HUES64 (cell line): ENCODE measurements around the gene LYRM4.
"Not testable (repeated sequence)": the region's sequence is repeated elsewhere in the genome, so short reads cannot be mapped to it uniquely, and the experiment has no call there.

Experiments
- H3K27ac ChIP-seq: 2 replicates; pipeline ENCODE4 v1.7.0; 2013; ENCODE audit warnings: low read depth, low read length, inconsistent platforms
- H3K27me3 ChIP-seq: 2 replicates; pipeline ENCODE4 v1.6.1; 2013; ENCODE audit warnings: mild to moderate bottlenecking, low read length; ENCODE audit not compliant: insufficient read depth
- H3K36me3 ChIP-seq: 2 replicates; pipeline ENCODE4 v1.6.1; 2013; ENCODE audit warnings: mild to moderate bottlenecking, low read length; ENCODE audit not compliant: insufficient read depth
- H3K4me1 ChIP-seq: 2 replicates; pipeline ENCODE4 v1.6.1; 2013; ENCODE audit warnings: mild to moderate bottlenecking, low read length, moderate library complexity; ENCODE audit not compliant: insufficient read depth
- H3K4me3 ChIP-seq: 2 replicates; pipeline ENCODE4 v1.5.1; 2013; ENCODE audit warnings: mild to moderate bottlenecking, low read length, moderate library complexity
- H3K9ac ChIP-seq: 2 replicates; pipeline ENCODE4 v1.6.1; 2013; ENCODE audit warnings: mild to moderate bottlenecking, low read depth, low read length
- H3K9me3 ChIP-seq: 2 replicates; pipeline ENCODE4 v1.6.1; 2013; ENCODE audit warnings: low read depth, low read length; ENCODE audit not compliant: insufficient read depth
- WGBS: fragments of 150-250, 120-280 bp; methylation state at CpG from one replicate; pipeline ENCODE4 v1.1.7; 2013; ENCODE audit warnings: missing lambda C conversion rate; 5-methylcytosine and 5-hydroxymethylcytosine counted together

Gene LYRM4

GRCh38 chr6:5125152-5126006 is 135.4 kb downstream of the LYRM4 start:
- H3K36me3 ChIP-seq = no peaks in the 10 kb centered on the region
- H3K9me3 ChIP-seq = no peaks in the 10 kb centered on the region
- 89% methylated on average over 11 of the region's 11 CpGs for WGBS
- no peak overlapping the region for H3K4me3 ChIP-seq
- no peaks in the 10 kb centered on the region; the same call in 1 of the 2 replicates for H3K4me1 ChIP-seq
- no peak overlapping the region for H3K27ac ChIP-seq
- H3K9ac ChIP-seq = no peak overlapping the region
- no peaks in the 10 kb centered on the region for H3K27me3 ChIP-seq

GRCh38 chr6:5124526-5124925 is 136.2 kb downstream of the LYRM4 start:
- 85% methylated on average over 8 of the region's 8 CpGs for WGBS
- no peak overlapping the region for H3K27ac ChIP-seq

GRCh38 chr6:5123296-5124143 is 137.2 kb downstream of the LYRM4 start:
- no peak overlapping the region for H3K9ac ChIP-seq
- no peaks in the 10 kb centered on the region for H3K36me3 ChIP-seq
- no peak overlapping the region for H3K27ac ChIP-seq
- 95% methylated on average over 20 of the region's 20 CpGs for WGBS
- H3K9me3 ChIP-seq = no peaks in the 10 kb centered on the region
- no peaks in the 10 kb centered on the region for H3K27me3 ChIP-seq
- no peaks in the 10 kb centered on the region for H3K4me1 ChIP-seq
- no peak overlapping the region for H3K4me3 ChIP-seq

More at GRCh38 chr6:5124526-5124925, 136.2 kb downstream of the LYRM4 start:
- no peaks in the 10 kb centered on the region for H3K27me3 ChIP-seq
- no peak overlapping the region for H3K9ac ChIP-seq
- no peaks in the 10 kb centered on the region for H3K36me3 ChIP-seq
- no peaks in the 10 kb centered on the region for H3K9me3 ChIP-seq
- H3K4me3 ChIP-seq = no peak overlapping the region
- no peaks in the 10 kb centered on the region for H3K4me1 ChIP-seq

DNA sequence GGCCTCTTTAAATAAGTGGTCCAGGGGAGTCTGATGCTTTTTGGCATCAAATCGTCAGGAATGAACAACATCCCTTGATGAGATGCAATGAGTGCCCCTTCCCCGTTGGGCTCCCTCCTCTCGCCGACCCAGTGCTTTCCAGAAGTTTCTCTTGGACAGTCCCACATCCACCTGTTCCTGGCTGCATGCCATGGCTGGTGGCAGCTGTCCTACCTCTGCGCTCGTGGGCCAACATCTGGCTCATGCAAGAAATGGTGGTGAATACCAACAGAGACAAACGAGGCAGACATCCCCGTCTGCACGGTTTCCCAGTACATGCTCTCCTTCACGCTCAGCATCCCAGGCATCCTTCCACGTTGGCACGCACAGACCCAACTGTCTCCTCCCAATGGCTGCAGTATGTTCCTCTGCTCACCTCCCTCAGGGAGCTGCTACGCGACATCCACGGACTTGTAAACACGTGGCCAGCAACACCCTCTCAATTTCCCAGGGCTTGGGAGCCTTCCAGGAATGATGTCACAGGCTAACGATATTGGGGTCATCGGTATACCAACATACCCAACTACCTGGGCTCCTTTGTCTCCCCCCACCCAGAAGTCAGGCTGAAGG is 138.1 kb downstream of the LYRM4 start:
- Histone ChIP-seq H3K36me3 (no peaks in the 10 kb centered on the region), H3K27ac (no peak overlapping the region), H3K27me3 (no peaks in the 10 kb centered on the region), H3K4me3 (no peak overlapping the region), H3K4me1 (no peaks in the 10 kb centered on the region), H3K9me3 (no peaks in the 10 kb centered on the region), H3K9ac (no peak overlapping the region)
- 95% methylated on average over 18 of the region's 18 CpGs for WGBS

- Histone ChIP-seq H3K9ac (no peak overlapping the region), H3K4me1 (no peaks in the 10 kb centered on the region), H3K27ac (no peak overlapping the region), H3K27me3 (no peaks in the 10 kb centered on the region), H3K36me3 (no peaks in the 10 kb centered on the region), H3K4me3 (no peak overlapping the region), H3K9me3 (no peaks in the 10 kb centered on the region)
- 96% methylated on average over 7 of the region's 7 CpGs for WGBS
These were observed 138.8 kb downstream of the LYRM4 start for GRCh38 chr6:5121956-5122355.

- no peaks in the 10 kb centered on the region for H3K9me3 ChIP-seq
- 95% methylated on average over 6 of the region's 6 CpGs for WGBS
These were observed 139.3 kb downstream of the LYRM4 start for GRCh38 chr6:5121479-5121878.

GRCh38 chr6:5120543-5120942 is 140.2 kb downstream of the LYRM4 start:
- not testable (repeated sequence) for H3K27me3 ChIP-seq, H3K36me3 ChIP-seq, H3K9me3 ChIP-seq, H3K4me3 ChIP-seq, H3K27ac ChIP-seq, H3K4me1 ChIP-seq, H3K9ac ChIP-seq
- WGBS = 98% methylated on average over 8 of the region's 8 CpGs

More at GRCh38 chr6:5121479-5121878, 139.3 kb downstream of the LYRM4 start:
- no peak overlapping the region for H3K4me3 ChIP-seq
- no peaks in the 10 kb centered on the region for H3K36me3 ChIP-seq
- H3K27ac ChIP-seq = no peak overlapping the region
- no peak overlapping the region for H3K9ac ChIP-seq
- no peaks in the 10 kb centered on the region for H3K27me3 ChIP-seq
- H3K4me1 ChIP-seq = no peaks in the 10 kb centered on the region

DNA sequence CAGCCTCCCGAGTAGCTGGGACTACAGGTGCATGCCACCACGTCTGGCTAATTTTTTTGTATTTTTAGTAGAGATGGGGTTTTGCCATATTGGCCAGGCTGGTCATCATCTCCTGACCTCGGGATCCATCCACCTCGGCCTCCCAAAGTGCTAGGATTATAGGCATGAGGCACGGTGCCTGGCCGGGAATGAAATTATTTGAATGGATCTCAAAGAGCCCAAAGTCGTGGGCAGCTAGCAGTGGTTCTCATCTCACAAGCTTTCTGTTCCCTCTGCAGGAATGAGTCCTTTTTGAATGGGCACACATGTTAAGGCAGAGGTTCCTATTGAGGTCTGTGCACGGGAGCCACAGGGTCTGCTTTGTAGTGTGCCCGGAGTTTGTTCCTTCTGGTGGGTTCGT is 140.7 kb downstream of the LYRM4 start:
- Histone ChIP-seq H3K27ac (no peak overlapping the region), H3K36me3 (no peaks in the 10 kb centered on the region), H3K9me3 (no peaks in the 10 kb centered on the region), H3K4me3 (no peak overlapping the region), H3K9ac (no peak overlapping the region), H3K4me1 (no peaks in the 10 kb centered on the region), H3K27me3 (no peaks in the 10 kb centered on the region)
- 97% methylated on average over 10 of the region's 10 CpGs for WGBS

DNA sequence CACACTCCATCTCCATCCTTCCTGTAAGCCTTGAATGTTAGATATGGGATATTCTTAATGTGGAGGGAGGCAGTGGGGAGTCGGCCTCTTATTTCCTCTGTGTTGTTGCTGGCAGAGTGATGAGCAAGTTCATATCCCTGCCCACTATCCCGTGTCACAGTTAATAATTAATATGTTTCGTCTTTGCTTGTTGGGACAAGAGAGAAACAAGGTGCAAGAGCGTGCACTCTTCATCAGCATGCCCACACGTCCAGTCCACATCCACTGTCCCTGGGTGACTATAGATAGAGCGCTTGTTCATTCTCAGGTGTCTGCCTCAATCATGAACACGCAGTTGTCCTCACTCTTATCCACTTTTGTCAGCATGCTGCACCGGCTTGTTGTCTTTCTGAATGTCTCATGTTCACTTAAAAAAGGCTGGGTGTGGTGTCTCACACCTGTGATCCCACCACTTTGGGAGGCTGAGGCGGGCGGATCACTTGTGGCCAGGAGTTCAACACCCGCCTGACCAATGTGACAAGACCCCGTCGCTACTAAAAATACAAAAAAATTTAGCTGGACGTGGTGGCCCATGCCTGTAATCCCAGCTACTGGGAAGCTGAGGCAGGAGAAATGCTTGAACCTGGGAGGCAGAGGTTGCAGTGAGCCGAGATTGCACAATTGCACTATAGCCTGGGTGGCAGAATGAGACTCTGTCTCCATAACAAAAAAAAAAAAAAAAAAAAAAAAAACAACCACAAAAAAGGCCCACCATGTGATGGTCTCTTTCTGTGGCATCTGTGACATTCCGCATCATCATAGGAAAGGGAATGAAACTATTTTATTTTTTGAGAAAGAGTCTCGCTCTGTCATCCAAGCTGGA is 141.4 kb downstream of the LYRM4 start:
- Histone ChIP-seq H3K4me3 (no peak overlapping the region), H3K9me3 (no peaks in the 10 kb centered on the region), H3K27me3 (no peaks in the 10 kb centered on the region), H3K36me3 (no peaks in the 10 kb centered on the region), H3K27ac (no peak overlapping the region), H3K9ac (no peak overlapping the region), H3K4me1 (no peaks in the 10 kb centered on the region)
- 94% methylated on average over 17 of the region's 17 CpGs for WGBS

DNA sequence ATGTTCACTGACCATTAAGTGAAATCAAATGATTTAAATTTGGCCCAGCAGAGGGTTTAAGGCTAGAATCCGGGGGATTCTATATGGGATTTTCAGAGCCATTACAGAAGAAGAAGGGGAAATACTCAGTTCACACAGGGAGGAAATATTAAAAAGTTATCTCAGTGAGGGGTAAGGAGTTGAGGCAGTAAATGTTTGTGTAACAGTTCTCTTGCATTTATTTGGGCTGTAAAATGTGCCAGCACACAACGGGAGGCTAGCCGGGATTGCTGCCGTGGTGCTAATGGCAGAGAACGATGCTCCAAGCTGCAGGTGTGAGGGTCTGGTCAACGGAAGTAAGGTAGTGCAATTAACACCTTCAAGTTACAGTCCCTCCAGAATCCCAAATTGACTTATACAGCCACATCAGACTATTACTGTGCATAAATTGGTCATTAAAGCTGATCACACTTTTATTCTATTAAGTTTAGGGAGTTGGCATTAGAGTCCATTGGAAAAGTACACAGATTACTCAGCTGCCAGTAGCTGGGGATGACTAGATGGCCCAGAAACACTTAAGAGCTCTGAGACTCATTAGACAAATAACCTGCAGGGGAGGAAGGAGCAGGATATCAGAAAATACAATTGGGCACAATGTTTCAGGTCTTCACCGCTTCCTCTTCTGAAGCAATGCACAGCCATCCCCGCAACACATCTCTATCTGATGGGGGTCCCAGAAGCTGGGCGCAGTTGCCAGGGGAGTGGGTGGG is 144.3 kb downstream of the LYRM4 start:
- H3K9ac ChIP-seq = no peak overlapping the region
- 0 out of 2 replicates have a peak, but pooled peaks cover 2% of the 10 kb centered on the region for H3K36me3 ChIP-seq
- no peak overlapping the region for H3K27ac ChIP-seq
- H3K27me3 ChIP-seq = no peaks in the 10 kb centered on the region
- no peaks in the 10 kb centered on the region for H3K9me3 ChIP-seq
- no peak overlapping the region for H3K4me3 ChIP-seq
- WGBS = 95% methylated on average over 9 of the region's 9 CpGs
- no peaks in the 10 kb centered on the region for H3K4me1 ChIP-seq
